Nephron progenitor cell (in vitro differentiated cells): ENCODE results near the gene KCNIP1.
"Not testable (repeated sequence)": the region's sequence is repeated elsewhere in the genome, so short reads cannot be mapped to it uniquely, and the experiment has no call there.

ENCODE experiments used
- DNase-seq: peaks from one replicate; pipeline ENCODE4 v3.0.0; 2021
- H3K27ac Mint-ChIP-seq: 2 replicates; pipeline ENCODE4 v1.8.0; 2021; ENCODE audit warnings: mild to moderate bottlenecking, moderate library complexity, mixed read lengths
- H3K27me3 Mint-ChIP-seq: 2 replicates; pipeline ENCODE4 v1.8.0; 2021; ENCODE audit warnings: mild to moderate bottlenecking, low read depth, mixed read lengths; ENCODE audit not compliant: poor library complexity
- H3K36me3 Mint-ChIP-seq: 2 replicates; pipeline ENCODE4 v1.8.0; 2021; ENCODE audit warnings: low read depth, mixed read lengths
- H3K4me1 Mint-ChIP-seq: 2 replicates; pipeline ENCODE4 v1.8.0; 2021; ENCODE audit warnings: mixed read lengths
- H3K4me3 Mint-ChIP-seq: 2 replicates; pipeline ENCODE4 v1.8.0; 2021; ENCODE audit warnings: mild to moderate bottlenecking, moderate library complexity, mixed read lengths
- H3K9me3 Mint-ChIP-seq: 2 replicates; pipeline ENCODE4 v1.8.0; 2021; ENCODE audit warnings: mild to moderate bottlenecking, moderate library complexity, mixed read lengths
- CTCF ChIP-seq: fragments of 200-600 bp; sonication (generic); IDR thresholded peaks from 2 replicates; pipeline ENCODE4 v1.5.0; 2021; ENCODE audit warnings: antibody characterized with exemption

The KCNIP1 gene

GRCh38 chr5:170540271-170540670 is 36.5 kb downstream of the KCNIP1 start:
- peaks cover 37% of the 10 kb centered on the region for H3K4me1 Mint-ChIP-seq
- H3K4me3 Mint-ChIP-seq: no peak overlapping the region
- no peak overlapping the region for H3K27ac Mint-ChIP-seq
- peaks cover 5% of the 10 kb centered on the region for H3K36me3 Mint-ChIP-seq
- H3K9me3 Mint-ChIP-seq: peaks cover 7% of the 10 kb centered on the region
- no peak for DNase-seq
- TF ChIP-seq CTCF: no peak
- peaks cover 12% of the 10 kb centered on the region for H3K27me3 Mint-ChIP-seq

GRCh38 chr5:170541146-170541769 is 37.4 kb downstream of the KCNIP1 start:
- H3K4me3 Mint-ChIP-seq: no peak overlapping the region
- DNase-seq: no peak
- peaks cover 12% of the 10 kb centered on the region for H3K36me3 Mint-ChIP-seq
- H3K9me3 Mint-ChIP-seq: peaks cover 17% of the 10 kb centered on the region
- peaks cover 28% of the 10 kb centered on the region for H3K4me1 Mint-ChIP-seq
- H3K27me3 Mint-ChIP-seq: peaks cover 14% of the 10 kb centered on the region
- H3K27ac Mint-ChIP-seq: no peak overlapping the region
- TF ChIP-seq CTCF: no peak

GRCh38 chr5:170542691-170543293 is 39.0 kb downstream of the KCNIP1 start:
- Mint-ChIP-seq H3K27me3 (peaks cover 17% of the 10 kb centered on the region), H3K9me3 (peaks cover 19% of the 10 kb centered on the region), H3K4me1 (peaks cover 19% of the 10 kb centered on the region), H3K4me3 (no peak overlapping the region), H3K36me3 (peaks cover 12% of the 10 kb centered on the region), H3K27ac (no peak overlapping the region)
- DNase-seq: no peak
- no peak for TF ChIP-seq CTCF

GRCh38 chr5:170545313-170545712 is 41.5 kb downstream of the KCNIP1 start:
- peaks cover 15% of the 10 kb centered on the region for H3K27me3 Mint-ChIP-seq
- H3K9me3 Mint-ChIP-seq: peaks cover 19% of the 10 kb centered on the region
- H3K4me3 Mint-ChIP-seq: no peak overlapping the region
- TF ChIP-seq CTCF: no peak
- DNase-seq: no peak
- no peak overlapping the region for H3K27ac Mint-ChIP-seq
- peaks cover 12% of the 10 kb centered on the region for H3K36me3 Mint-ChIP-seq
- H3K4me1 Mint-ChIP-seq: peaks cover 6% of the 10 kb centered on the region

- DNase-seq: no peak
- peaks cover 6% of the 10 kb centered on the region for H3K4me1 Mint-ChIP-seq
- peaks cover 15% of the 10 kb centered on the region for H3K27me3 Mint-ChIP-seq
- no peak for TF ChIP-seq CTCF
- H3K36me3 Mint-ChIP-seq: peaks cover 12% of the 10 kb centered on the region
- H3K9me3 Mint-ChIP-seq: peaks cover 19% of the 10 kb centered on the region
- no peak overlapping the region for H3K4me3 Mint-ChIP-seq
- H3K27ac Mint-ChIP-seq: no peak overlapping the region
Observed at GRCh38 chr5:170545811-170546210, 42.0 kb downstream of the KCNIP1 start.

GRCh38 chr5:170546282-170546681 is 42.5 kb downstream of the KCNIP1 start:
- Mint-ChIP-seq H3K36me3 (peaks cover 12% of the 10 kb centered on the region), H3K9me3 (peaks cover 19% of the 10 kb centered on the region), H3K4me1 (peaks cover 6% of the 10 kb centered on the region), H3K27ac (peak overlapping the region; percentile 29), H3K4me3 (no peak overlapping the region), H3K27me3 (peaks cover 15% of the 10 kb centered on the region)
- no peak for TF ChIP-seq CTCF
- no peak for DNase-seq

GRCh38 chr5:170550382-170550781 is 46.6 kb downstream of the KCNIP1 start:
- H3K4me3 Mint-ChIP-seq, H3K27ac Mint-ChIP-seq, H3K36me3 Mint-ChIP-seq, H3K4me1 Mint-ChIP-seq, DNase-seq: not testable (repeated sequence)
- peaks cover 11% of the 10 kb centered on the region for H3K9me3 Mint-ChIP-seq
- H3K27me3 Mint-ChIP-seq: peaks cover 15% of the 10 kb centered on the region
